GM21825 (cell line): ENCODE measurements around the gene FAM13B.
"Not testable (repeated sequence)": the region's sequence is repeated elsewhere in the genome, so short reads cannot be mapped to it uniquely, and the experiment has no call there.

ENCODE experiments used
- ATAC-seq: cut with Tn5 transposase; IDR thresholded peaks from one replicate; pipeline ENCODE4 v1.9.1; 2021; ENCODE audit warnings: mild to moderate bottlenecking, moderate library complexity; ENCODE audit not compliant: unreplicated experiment

The FAM13B gene

DNA sequence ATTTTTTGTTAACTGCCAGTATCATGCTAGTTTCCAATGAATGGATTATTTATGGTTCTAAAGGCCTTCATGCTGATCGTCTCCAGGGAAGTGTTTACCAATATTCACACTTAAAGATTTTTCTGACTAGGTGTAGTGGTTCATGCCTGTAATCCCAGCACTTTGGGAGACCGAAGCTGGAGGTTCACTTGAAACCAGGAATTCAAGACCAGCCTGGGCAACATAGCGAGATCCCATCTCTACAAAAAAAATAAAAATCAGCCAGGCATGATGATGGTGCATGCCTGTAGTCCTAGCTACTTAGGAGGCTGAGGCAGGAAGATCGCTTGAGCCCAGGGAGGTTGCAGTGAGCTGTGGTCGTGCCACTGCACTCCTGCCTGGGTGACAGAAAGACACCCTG is 43.5 kb downstream of the FAM13B start:
- ATAC-seq, result no peak

DNA sequence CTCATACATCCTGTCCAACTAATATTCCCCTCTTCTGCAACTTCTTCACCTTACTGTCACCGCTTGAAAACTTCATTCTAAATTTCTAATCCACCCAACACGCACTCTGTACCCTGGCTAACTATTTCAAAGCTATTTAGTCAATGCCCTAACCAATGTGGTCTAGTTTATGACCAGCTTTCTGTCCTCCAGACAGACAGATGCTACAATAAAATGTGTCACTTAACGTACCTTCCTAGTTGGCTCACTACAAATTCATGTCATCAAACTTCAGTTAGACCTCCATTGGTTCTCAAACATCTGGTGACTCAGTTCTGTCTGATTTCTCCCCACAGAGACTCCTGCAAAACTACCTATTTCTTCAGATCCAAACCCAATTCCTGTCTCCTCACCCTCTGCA is 57.7 kb downstream of the FAM13B start:
- no peak for ATAC-seq

DNA sequence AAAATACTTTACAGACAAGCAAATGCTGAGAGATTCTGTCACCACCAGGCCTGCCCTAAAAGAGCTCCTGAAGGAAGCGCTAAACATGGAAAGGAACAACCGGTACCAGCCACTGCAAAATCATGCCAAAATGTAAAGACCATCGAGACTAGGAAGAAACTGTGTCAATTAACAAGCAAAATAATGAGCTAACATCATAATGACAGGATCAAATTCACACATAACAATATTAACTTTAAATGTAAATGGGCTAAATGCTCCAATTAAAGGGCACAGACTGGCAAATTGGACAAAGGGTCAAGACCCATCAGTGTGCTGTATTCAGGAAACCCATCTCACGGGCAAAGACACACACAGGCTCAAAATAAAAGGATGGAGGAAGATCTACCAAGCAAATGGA is 62.5 kb downstream of the FAM13B start:
- not testable (repeated sequence) for ATAC-seq

DNA sequence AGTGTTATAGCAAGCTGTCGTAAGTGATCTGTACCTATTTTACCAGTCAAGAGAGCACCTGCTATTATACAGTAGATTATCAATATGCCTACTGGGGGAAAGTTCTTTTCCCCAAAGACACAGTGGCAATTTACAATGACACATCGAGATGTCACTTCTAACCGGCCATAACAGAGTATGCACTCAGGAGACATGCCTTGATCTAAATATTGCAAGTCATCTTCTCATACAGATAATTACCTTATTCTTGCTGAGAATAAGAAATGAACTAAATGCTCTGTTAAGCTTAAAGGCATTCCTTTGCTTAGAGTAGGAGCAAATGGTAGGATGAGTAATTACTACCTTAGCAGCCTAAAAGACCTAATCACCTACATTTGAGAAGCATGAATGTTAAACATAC is 72.1 kb downstream of the FAM13B start:
- ATAC-seq, result no peak

DNA sequence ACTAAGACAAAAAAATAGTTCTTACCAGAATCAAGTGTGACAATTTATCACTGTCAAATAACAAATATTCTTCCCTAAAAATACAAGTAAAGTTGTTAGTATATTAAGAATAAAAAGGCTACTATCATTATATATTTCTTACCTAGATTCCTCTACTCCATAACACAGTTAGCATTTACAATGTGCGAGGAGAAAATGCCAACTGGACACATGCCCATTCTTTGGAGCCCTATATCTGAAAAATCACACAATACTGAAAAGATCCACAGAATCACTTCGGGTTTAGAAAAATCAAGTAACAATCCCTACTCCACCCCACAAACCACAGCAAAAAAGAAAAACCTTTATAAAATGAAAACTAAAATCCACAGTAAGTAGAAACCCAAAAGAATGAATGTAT is 72.7 kb downstream of the FAM13B start:
- no peak for ATAC-seq

DNA sequence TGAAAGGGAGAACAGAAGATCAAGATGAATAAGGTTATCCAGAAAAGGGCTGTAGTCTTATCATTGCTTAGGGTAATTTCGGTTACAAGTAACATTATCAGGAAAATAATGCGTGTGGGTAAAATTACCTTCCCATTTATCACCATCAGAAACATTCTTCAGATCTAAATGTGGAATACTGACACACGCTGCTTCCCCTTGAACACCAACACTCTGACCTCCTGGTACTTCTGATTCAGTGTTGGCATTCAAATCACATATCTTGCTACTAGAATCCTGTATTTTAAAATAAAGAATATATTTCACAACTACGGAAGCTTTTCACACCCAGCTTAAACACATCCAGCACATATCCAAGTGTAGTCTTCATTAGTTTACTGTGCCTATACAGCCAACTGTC is 73.4 kb downstream of the FAM13B start:
- ATAC-seq, result no peak

DNA sequence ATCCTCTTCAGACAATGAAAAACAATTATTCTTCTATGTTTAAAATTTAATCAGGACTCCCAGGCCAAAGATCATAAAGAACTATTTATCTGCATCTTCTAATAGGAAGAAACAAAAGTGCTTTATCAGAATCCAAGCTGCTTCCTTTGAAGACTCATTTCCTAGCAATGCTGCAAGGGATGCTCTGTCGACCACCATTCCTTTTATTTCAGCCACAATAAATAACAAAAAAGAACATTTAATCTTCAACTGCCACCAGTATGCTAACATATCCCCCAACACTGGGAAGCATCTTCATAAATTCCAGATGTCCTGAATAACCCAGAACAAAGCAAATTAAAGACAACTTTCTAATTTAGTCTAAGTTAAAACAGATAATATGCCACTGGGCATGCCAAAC is 74.9 kb downstream of the FAM13B start:
- ATAC-seq, result no peak

DNA sequence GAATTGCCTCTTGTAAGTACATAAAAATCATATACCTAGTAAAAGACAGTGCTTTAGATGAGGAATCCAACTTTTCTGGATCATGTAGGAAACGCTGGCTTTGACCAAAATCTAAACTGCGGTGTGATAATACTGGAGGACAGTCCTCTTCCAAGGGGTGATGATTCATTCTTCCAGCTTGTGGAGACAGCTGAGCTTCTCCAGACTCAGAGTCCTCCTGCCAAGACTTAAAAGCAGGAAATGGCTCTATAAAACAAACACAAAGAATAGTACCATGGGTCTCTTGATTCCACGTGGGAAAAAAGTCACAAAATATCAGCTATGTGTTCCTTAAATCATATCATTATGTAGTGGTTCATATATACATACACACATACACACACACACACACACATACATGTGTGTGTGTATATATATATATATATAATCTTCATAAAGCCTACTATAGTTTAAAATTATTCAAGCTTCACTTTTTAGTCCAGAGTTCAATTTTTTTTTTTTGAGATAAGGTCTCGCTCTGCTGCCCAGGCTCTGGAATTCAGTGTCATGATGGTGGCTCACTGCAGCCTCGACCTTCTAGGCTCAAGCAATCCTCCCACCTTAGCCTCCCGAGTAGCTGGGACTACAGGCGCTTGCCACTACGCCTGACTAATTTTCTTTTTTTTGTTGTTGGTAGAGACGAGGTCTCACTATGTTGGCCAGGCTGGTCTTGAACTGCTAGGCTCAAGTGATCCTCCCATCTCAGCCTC is 78.6 kb downstream of the FAM13B start:
- ATAC-seq, result no peak

DNA sequence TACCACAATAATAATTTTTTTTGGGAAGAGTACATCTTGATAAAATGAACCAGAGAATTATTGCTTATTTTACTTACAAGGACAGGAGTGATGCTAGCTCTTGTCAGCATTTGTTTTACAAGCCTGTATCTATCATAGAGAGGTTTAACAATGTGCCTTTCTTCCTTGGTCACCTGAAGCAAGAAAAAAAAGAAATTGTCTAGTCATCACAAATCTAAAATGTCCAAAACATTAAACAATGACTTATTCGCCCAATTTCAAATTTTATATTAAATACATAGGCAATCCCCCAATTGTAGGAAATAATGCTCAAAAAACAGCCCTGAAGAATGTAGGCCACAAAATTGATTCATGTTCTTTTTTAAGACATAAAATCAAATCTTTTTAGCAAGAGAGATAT is 87.1 kb downstream of the FAM13B start:
- ATAC-seq, result no peak

DNA sequence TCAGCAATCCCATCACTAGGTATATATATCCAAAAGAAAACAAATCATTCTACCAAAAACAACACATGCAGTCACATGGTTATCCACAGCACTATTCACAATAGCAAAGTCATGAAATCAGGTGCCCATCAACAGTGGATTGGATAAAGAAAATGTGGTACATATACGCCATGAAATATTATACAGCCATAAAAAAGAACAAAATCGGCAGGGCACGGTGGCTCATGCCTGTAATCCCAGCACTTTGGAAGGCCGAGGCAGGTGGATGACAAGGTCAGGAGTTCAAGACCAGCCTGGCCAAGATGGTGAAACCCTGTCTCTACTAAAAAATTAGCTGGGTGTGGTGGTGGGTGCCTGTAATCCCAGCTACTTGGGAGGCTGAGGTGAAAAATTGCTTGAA is 88.6 kb downstream of the FAM13B start:
- not testable (repeated sequence) for ATAC-seq

DNA sequence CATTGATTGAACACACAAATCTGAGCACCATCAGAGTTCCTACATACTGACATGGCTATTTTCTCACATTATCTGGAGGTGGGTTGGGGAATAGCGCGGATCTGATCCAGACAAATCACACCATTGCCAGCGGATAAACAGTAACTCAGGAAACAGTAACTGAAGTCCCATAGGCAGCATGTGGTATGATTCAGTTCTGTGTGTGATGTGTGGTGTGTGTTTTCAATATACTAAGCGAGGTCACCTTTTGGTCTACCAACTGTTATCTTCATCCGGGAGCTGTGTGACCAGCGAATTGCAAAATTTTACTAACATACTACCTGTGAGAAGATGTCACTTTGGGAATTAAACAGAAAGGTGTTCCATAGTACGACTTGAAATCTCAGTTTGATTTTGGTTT is 93.5 kb downstream of the FAM13B start:
- no peak for ATAC-seq

DNA sequence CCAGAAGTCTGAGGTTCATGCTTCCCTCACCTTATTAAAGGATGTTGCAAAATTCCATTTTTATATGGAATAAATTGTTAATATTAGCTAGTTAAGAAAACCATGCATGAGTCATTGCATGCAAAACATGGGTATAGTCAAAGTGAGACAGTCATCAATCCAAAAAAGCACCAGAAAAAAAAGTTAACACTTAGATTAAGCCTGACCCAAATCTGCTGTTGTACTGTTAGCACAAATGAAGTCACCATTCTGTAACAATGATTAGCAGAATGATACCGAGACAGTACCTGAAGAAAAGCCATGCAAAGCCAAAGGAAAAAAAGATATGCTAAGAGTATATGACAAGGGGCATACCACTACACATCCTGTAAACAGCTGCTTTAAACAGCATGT is 94.1 kb downstream of the FAM13B start:
- ATAC-seq, result peak; percentile 36

DNA sequence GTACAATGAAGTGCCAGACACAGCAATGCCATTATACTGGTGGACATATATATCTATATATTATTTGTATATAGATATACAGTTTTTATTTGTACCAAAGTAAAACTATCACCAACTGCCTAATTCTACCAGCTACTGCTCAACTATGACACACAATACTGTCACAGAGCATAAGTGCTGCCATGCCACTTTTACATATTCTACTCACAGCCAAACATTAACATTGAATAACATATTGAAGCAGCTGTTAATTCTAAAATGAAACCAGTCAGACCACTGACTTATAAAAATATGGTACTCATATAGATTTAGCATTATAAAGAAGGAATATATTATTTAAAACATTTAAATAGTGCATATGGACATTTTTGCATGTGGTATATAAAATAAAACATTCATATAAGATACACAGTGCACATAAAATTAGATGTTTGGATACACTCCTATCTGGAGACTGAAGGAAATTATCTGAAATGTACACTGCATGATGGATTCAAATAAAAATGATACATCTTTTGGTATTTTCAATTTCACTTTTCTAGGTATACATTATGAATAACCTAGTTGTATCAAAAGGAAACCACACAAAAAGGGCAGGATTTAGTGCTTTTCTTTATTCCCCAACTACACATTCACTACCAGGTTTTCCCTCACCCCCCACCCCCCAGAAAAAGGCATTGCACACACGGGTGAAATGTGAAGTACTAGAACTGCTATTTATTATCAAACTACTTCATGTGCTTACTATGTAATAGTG is 94.7 kb downstream of the FAM13B start:
- ATAC-seq, result no peak

DNA sequence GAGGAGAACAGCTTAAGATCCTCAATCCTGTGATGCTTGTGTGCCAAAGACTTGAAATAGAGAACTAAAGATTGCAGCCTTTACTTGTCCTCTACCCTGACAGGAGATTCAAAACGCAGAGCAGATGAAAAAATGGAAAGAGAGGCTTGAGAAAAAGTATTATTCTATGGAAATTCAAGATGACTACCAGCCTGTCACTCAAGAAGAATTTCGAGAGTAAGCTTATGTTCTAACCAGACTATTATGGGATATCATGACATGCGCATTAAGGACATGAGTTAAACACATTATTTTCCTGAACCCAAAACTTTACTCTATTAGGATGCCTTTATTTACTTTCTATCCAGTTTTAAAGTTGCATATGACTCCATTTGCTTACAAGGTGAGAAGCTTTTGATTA is 97.2 kb downstream of the FAM13B start:
- no peak for ATAC-seq

DNA sequence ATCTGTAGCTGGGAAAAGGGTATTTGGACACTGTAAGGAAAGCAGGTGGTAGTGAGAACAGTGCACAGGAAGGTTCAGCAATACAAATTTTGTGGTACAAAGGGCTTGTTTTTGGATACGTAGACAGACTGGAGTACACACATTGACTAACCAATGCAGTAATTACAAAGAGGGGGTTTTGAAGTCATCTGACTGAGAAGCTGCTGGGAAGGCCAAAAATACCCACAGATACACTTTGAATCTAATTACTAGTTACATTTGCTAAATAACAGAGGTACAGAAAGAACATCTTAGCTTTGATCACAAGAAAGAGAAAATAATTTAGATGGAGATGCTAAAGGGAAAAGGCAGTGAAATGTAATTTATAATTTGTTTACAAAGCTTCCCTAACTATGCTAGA is 97.7 kb downstream of the FAM13B start:
- ATAC-seq, result peak; percentile 54

DNA sequence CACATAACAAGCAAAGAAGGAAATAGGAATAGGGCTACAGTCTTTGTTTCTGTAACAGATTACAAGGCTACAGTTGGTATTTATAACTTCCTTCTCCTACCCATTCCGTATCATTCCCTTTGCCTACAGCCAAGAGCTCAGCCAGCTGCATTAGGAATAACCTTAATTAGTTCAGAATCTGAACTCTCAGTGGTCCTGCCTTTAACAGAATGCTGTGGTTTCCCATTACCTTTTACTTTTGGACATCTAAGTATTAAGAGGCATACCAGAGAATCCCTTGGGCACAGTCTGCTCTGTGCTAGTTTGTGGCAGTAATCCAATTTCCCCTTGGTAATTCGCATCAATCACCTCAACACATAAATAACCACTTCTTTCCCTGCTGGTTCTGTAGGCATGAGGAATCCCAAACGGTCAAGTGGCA is 99.4 kb downstream of the FAM13B start:
- ATAC-seq, result no peak

DNA sequence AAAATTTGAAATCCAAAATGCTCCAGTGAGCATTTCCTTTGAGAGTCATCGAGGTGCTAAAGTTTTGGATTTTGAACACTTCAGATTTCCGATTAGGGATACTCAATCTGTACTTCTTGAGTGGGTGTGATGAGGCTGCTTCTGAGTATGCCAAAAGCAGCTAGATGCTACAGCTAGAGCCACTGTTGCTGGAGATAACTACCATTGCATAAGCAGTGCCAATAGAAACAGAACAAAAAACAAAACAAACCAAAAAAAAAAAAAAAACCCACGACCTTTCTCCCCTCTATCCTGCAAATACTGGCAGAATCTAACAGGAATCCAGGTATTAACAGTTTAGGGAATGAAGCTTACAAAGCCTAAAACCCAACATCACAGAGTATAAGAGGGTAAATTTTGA is 100.1 kb downstream of the FAM13B start:
- ATAC-seq, result no peak

DNA sequence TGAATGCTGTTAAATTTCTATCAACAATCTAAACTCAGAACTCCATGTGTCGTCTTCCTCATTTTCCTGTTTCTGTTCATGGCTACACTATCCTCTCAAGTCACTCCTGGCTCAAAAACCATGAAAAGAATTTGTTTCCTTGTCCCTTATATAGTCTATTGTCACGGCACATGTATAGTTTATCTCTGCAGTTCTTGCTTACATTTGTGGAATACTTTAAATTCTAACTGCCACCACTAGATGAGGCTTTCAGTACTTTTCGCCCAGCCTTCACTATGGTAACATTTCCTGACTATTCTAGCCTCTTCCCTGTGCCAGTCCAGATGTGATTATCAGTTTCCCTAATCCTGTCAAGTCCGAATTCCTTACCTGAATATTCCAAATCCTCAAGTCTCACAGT is 109.0 kb downstream of the FAM13B start:
- ATAC-seq, result no peak

DNA sequence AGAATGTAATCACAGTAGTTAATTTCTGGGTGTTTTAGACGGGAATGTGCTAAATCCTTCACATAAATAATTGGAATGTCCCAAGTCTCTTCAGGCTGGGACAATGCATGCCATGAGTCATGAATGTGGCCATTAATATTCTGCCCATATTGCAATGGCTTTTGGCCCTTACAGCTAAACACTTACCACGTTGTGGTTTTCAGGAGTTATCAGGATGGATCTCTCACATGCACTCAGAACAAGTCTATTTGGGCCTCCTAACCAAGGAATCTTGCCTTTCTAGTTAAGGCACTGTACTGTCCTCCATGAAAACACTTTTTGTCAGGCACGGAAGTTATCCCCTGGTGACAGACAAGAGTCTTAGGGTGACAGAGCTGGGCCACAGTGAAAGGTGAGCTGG is 110.9 kb downstream of the FAM13B start:
- ATAC-seq, result no peak

DNA sequence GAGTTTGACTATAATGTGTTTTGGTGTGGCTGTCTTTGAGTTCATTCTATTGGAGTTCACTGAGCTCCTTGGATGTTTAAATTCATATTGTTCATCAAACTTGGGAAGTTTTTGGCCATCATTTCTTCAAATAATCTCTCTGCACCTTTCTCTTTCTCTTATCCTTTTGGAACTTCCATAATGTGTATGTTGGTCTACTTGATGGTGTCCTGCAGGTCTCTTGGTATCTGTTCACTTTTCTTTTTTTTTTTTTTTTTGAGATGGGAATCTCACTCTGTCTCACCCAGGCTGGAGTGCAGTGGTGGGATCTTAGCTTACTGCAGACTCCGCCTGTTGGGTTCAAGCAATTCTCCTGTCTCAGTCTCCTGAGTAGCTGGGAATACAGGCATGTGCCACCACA is 116.0 kb downstream of the FAM13B start:
- ATAC-seq, result no peak

DNA sequence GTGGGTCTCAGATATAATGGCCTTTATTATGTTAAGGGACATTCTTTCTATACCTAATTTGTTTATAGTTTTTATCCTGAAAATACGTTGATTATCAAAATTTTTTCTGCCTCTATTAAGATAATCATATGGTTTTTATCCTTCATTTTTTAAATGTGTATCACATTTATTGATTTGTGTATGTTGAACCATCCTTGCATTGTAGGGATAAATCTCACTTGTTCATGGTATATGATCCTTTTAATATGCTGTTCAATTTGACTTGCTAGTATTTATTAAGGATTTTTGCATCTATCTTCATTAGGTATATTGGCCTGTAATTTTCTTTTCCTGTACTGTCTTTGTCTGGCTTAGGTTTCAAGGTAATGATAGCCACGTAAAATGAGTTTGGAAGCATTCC is 118.1 kb downstream of the FAM13B start:
- no peak for ATAC-seq

DNA sequence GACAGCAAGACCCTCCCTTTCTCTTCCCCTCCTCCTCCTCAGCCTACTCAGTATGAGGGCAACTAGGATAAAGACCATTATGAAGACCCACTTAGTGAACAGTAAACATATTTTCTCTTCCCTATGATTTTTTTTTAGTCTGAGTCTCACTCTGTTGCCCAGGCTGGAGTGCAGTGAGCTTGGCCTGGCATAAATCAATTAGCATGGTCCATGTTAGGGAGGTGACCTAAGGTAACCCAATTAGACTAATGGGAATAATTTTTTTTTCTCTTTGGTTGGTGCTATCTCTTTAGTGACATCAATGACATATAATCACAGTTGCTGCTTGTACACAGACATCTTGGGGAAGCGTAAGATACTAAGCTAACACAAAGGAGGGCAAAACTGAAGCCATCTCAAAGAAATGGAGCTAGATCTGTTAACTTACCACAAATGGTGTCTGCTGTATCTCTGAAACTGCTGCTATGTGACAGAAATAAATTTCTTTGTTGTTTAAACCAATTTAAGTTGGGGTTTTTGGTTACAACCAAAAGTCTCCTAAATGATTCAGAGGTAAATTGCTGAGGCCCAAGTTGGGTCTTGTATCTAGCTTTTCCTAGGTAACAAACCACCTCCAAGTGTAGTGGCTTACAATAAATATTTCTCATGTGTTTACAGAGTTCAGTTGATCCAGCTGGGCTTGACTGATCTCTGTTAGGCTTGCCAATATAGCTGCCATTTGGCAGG is 130.3 kb downstream of the FAM13B start:
- no peak for ATAC-seq
